ENCODE results near the gene SLC9A9. TPM values are rescaled to one million over a fixed set of nuclear protein-coding genes. Genes with fewer than 3 reads are reported as not detected.

Gene SLC9A9
- total and polyA plus RNA-seq, 10 donors: 10.8 to 58.2 (median 44.7) TPM

GRCh38 chr3:143271136-143271535, 577.1 kb downstream of the SLC9A9 start:
- intact Hi-C loops (cut with DNase I; ENCODE audit: low total_unique reads): no loop called here
- Histone ChIP-seq H3K4me1 (peaks cover 0 to 6% (median 0%) of the 10 kb centered on the region in 6 donors), H3K27me3 (replicated peaks in 1 of 7) (no peaks in the 10 kb centered on the region), H3K36me3 (peaks cover 0 to 6% (median 0%) of the 10 kb centered on the region in 6 donors), H3K27ac (no peak overlapping the region), H3K9me3 (no peaks in the 10 kb centered on the region), H3K4me3 (no peak overlapping the region)
- DNase-seq: no peak
- TF ChIP-seq POLR2A (IDR thresholded peaks at IDR 0.05): no peak
- no peak for TF ChIP-seq POLR2AphosphoS5 (IDR thresholded peaks at IDR 0.05)
- TF ChIP-seq, protein P1, sequence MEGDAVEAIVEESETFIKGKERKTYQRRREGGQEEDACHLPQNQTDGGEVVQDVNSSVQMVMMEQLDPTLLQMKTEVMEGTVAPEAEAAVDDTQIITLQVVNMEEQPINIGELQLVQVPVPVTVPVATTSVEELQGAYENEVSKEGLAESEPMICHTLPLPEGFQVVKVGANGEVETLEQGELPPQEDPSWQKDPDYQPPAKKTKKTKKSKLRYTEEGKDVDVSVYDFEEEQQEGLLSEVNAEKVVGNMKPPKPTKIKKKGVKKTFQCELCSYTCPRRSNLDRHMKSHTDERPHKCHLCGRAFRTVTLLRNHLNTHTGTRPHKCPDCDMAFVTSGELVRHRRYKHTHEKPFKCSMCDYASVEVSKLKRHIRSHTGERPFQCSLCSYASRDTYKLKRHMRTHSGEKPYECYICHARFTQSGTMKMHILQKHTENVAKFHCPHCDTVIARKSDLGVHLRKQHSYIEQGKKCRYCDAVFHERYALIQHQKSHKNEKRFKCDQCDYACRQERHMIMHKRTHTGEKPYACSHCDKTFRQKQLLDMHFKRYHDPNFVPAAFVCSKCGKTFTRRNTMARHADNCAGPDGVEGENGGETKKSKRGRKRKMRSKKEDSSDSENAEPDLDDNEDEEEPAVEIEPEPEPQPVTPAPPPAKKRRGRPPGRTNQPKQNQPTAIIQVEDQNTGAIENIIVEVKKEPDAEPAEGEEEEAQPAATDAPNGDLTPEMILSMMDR (IDR thresholded peaks at IDR 0.05 in 8 of 11, conservative IDR thresholded peaks at IDR 0.05 in 3 of 11): no peak
- 96 to 100% (median 99%) methylated on average over 2 of the region's 2 CpGs for WGBS, 5 donors

GRCh38 chr3:143269741-143270140, 578.5 kb downstream of the SLC9A9 start:
- 96 to 98% (median 97%) methylated on average over 3 of the region's 3 CpGs for WGBS, 5 donors
- Histone ChIP-seq H3K27ac (no peak overlapping the region), H3K27me3 (replicated peaks in 1 of 7) (no peaks in the 10 kb centered on the region), H3K9me3 (no peaks in the 10 kb centered on the region), H3K4me1 (peaks cover 0 to 6% (median 0%) of the 10 kb centered on the region in 6 donors), H3K36me3 (peaks cover 0 to 16% (median 0%) of the 10 kb centered on the region in 6 donors), H3K4me3 (no peak overlapping the region)
- intact Hi-C loops (cut with DNase I; ENCODE audit: low total_unique reads): no loop called here
- TF ChIP-seq, protein P1 (IDR thresholded peaks at IDR 0.05 in 8 of 11, conservative IDR thresholded peaks at IDR 0.05 in 3 of 11): no peak
- TF ChIP-seq POLR2AphosphoS5 (IDR thresholded peaks at IDR 0.05): no peak
- no peak for TF ChIP-seq POLR2A (IDR thresholded peaks at IDR 0.05)
- DNase-seq: no peak

- Histone ChIP-seq H3K36me3 (peaks cover 0 to 16% (median 0%) of the 10 kb centered on the region in 6 donors), H3K9me3 (no peaks in the 10 kb centered on the region), H3K4me3 (no peak overlapping the region), H3K27me3 (replicated peaks in 1 of 7) (no peaks in the 10 kb centered on the region), H3K4me1 (peaks cover 0 to 6% (median 0%) of the 10 kb centered on the region in 6 donors), H3K27ac (no peak overlapping the region)
- intact Hi-C loops (cut with DNase I; ENCODE audit: low total_unique reads): no loop called here
- no peak for DNase-seq
- TF ChIP-seq, protein P1 (IDR thresholded peaks at IDR 0.05 in 8 of 11, conservative IDR thresholded peaks at IDR 0.05 in 3 of 11): no peak
- TF ChIP-seq POLR2AphosphoS5 (IDR thresholded peaks at IDR 0.05) (no peak), POLR2A (IDR thresholded peaks at IDR 0.05) (no peak)
- WGBS, 5 donors: 97 to 100% (median 100%) methylated on average over 1 of the region's 1 CpG
Observed at GRCh38 chr3:143267989-143268388, 580.3 kb downstream of the SLC9A9 start.

- intact Hi-C loops (cut with DNase I; ENCODE audit: low total_unique reads): no loop called here
- Histone ChIP-seq H3K27me3 (replicated peaks in 1 of 7) (no peaks in the 10 kb centered on the region), H3K9me3 (no peaks in the 10 kb centered on the region), H3K27ac (no peak overlapping the region), H3K4me1 (peaks cover 0 to 6% (median 0%) of the 10 kb centered on the region in 6 donors), H3K4me3 (no peak overlapping the region), H3K36me3 (peaks cover 0 to 16% (median 0%) of the 10 kb centered on the region in 6 donors)
- TF ChIP-seq, protein P1 (IDR thresholded peaks at IDR 0.05 in 8 of 11, conservative IDR thresholded peaks at IDR 0.05 in 3 of 11): no peak
- TF ChIP-seq POLR2A (IDR thresholded peaks at IDR 0.05) (no peak), POLR2AphosphoS5 (IDR thresholded peaks at IDR 0.05) (no peak)
- no peak for DNase-seq
Observed at GRCh38 chr3:143266927-143267326, 581.3 kb downstream of the SLC9A9 start.
